HEK293 (cell line): ENCODE measurements around the gene COL12A1.

ENCODE experiments used
- CTCF ChIA-PET: fragments of 350-600 bp; formaldehyde crosslinking; extraction: SDS; loops from one replicate; lab custom pipeline; 2021; ENCODE audit warnings: antibody characterized with exemption; lab: Yijun Ruan, JAX
- POLR2A ChIA-PET: fragments of 300-600 bp; formaldehyde crosslinking; extraction: SDS; loops from one replicate; lab custom pipeline; 2020; ENCODE audit warnings: antibody characterized with exemption, inconsistent platforms; lab: Yijun Ruan, JAX
- H3K27ac ChIP-seq: fragments of 200-500 bp; sonication (Bioruptor generic); 2 replicates; pipeline ENCODE4 v1.5.1; 2014; ENCODE audit warnings: low read depth, low read length, control low read depth, inconsistent platforms; ENCODE audit errors: extremely low read depth
- H3K36me3 ChIP-seq, 2 experiments: fragments of 200-500 bp in 1 of 2; sonication (Bioruptor generic) in 1 of 2; 1 replicate in 1 of 2; 2 replicates in 1 of 2; pipeline ENCODE4 v1.5.1; 2014 to 2017; ENCODE audit warnings: inconsistent platforms in 2 of 2, low read length in 2 of 2; ENCODE audit not compliant: control insufficient read depth in 2 of 2, insufficient read depth in 1 of 2
- H3K4me1 ChIP-seq: fragments of 200-500 bp; sonication (Bioruptor generic); 2 replicates; pipeline ENCODE4 v1.5.1; 2014; ENCODE audit warnings: mild to moderate bottlenecking, low read length, inconsistent platforms; ENCODE audit not compliant: control insufficient read depth, insufficient read depth
- H3K4me3 ChIP-seq: 2 replicates; pipeline ENCODE4 v1.5.1; 2011; ENCODE audit warnings: low read depth, mild to moderate bottlenecking, control low read depth, low read length, moderate library complexity
- H3K9me3 ChIP-seq: fragments of 200-500 bp; sonication (Bioruptor generic); 2 replicates; pipeline ENCODE4 v1.5.1; 2014; ENCODE audit warnings: low read depth, low read length, inconsistent platforms; ENCODE audit not compliant: control insufficient read depth, insufficient read depth
- KLF17 ChIP-seq: fragments of 450-650 bp; formaldehyde crosslinking; IDR thresholded peaks from 2 replicates; pipeline ENCODE4 v1.5.1; 2016; ENCODE audit warnings: missing biosample characterization, missing genetic modification characterization
- SALL2 ChIP-seq: fragments of 450-650 bp; formaldehyde crosslinking; IDR thresholded peaks from 2 replicates; pipeline ENCODE4 v1.5.0; 2017; ENCODE audit warnings: missing biosample characterization, mild to moderate bottlenecking, missing genetic modification characterization, borderline replicate concordance
- SETDB1 ChIP-seq: IDR thresholded peaks from one replicate; pipeline ENCODE4 v1.6.1; 2017; ENCODE audit warnings: mild to moderate bottlenecking, low read length, moderate library complexity, mixed read lengths; ENCODE audit not compliant: insufficient read length
- TCF7L2 ChIP-seq: IDR thresholded peaks from 2 replicates; pipeline ENCODE4 v1.6.1; 2011; ENCODE audit warnings: low read depth, mild to moderate bottlenecking, inconsistent platforms, low read length, moderate library complexity, borderline replicate concordance
- ZBTB10 ChIP-seq: fragments of 450-650 bp; formaldehyde crosslinking; IDR thresholded peaks from 2 replicates; pipeline ENCODE4 v1.5.1; 2016; ENCODE audit warnings: missing biosample characterization, missing genetic modification characterization
- ZBTB48 ChIP-seq: fragments of 450-650 bp; formaldehyde crosslinking; IDR thresholded peaks from 2 replicates; pipeline ENCODE4 v1.5.1; 2016; ENCODE audit warnings: missing biosample characterization, missing genetic modification characterization
- ZBTB49 ChIP-seq: fragments of 450-650 bp; formaldehyde crosslinking; IDR thresholded peaks from 2 replicates; pipeline ENCODE4 v1.5.1; 2016; ENCODE audit warnings: missing biosample characterization, missing genetic modification characterization, low read depth
- ZNF16 ChIP-seq: fragments of 450-650 bp; formaldehyde crosslinking; IDR thresholded peaks from 2 replicates; pipeline ENCODE4 v1.5.1; 2016; ENCODE audit warnings: low read depth, missing biosample characterization, missing genetic modification characterization
- ZNF202 ChIP-seq: fragments of 450-650 bp; formaldehyde crosslinking; IDR thresholded peaks from 2 replicates; pipeline ENCODE4 v1.5.1; 2016; ENCODE audit warnings: missing biosample characterization, missing genetic modification characterization, borderline replicate concordance
- ZNF223 ChIP-seq: fragments of 450-650 bp; formaldehyde crosslinking; IDR thresholded peaks from 2 replicates; pipeline ENCODE4 v1.5.1; 2016; ENCODE audit warnings: missing biosample characterization, missing genetic modification characterization
- ZNF239 ChIP-seq: fragments of 450-650 bp; formaldehyde crosslinking; IDR thresholded peaks from 2 replicates; pipeline ENCODE4 v1.5.1; 2016; ENCODE audit warnings: missing biosample characterization, missing genetic modification characterization
- ZNF423 ChIP-seq: fragments of 450-650 bp; formaldehyde crosslinking; IDR thresholded peaks from 2 replicates; pipeline ENCODE4 v1.5.1; 2016; ENCODE audit warnings: missing biosample characterization, missing genetic modification characterization
- ZNF510 ChIP-seq: fragments of 450-650 bp; formaldehyde crosslinking; IDR thresholded peaks from 2 replicates; pipeline ENCODE4 v1.5.1; 2018; ENCODE audit warnings: mild to moderate bottlenecking, missing genetic modification characterization, missing biosample characterization; ENCODE audit not compliant: insufficient replicate concordance
- ZNF621 ChIP-seq: fragments of 450-650 bp; formaldehyde crosslinking; IDR thresholded peaks from 2 replicates; pipeline ENCODE4 v1.5.1; 2017; ENCODE audit warnings: missing biosample characterization, missing genetic modification characterization
- ZNF660 ChIP-seq: fragments of 450-650 bp; IDR thresholded peaks from 2 replicates; pipeline ENCODE4 v1.5.1; 2018; ENCODE audit warnings: missing biosample characterization, mild to moderate bottlenecking, missing genetic modification characterization
- ZNF837 ChIP-seq: fragments of 450-650 bp; formaldehyde crosslinking; IDR thresholded peaks from 2 replicates; pipeline ENCODE4 v1.5.1; 2016; ENCODE audit warnings: missing biosample characterization, missing genetic modification characterization
- ZNF843 ChIP-seq: fragments of 450-650 bp; formaldehyde crosslinking; IDR thresholded peaks from 2 replicates; pipeline ENCODE4 v1.5.1; 2016; ENCODE audit warnings: missing biosample characterization, missing genetic modification characterization
- ZSCAN4 ChIP-seq: fragments of 450-650 bp; formaldehyde crosslinking; IDR thresholded peaks from 2 replicates; pipeline ENCODE4 v1.5.1; 2017; ENCODE audit warnings: missing biosample characterization, missing genetic modification characterization
- TF ChIP-seq, protein P1 (sequence below): fragments of 450-650 bp; formaldehyde crosslinking; IDR thresholded peaks from 2 replicates; pipeline ENCODE4 v1.5.1; 2017; ENCODE audit warnings: missing biosample characterization, missing genetic modification characterization

The COL12A1 gene

DNA sequence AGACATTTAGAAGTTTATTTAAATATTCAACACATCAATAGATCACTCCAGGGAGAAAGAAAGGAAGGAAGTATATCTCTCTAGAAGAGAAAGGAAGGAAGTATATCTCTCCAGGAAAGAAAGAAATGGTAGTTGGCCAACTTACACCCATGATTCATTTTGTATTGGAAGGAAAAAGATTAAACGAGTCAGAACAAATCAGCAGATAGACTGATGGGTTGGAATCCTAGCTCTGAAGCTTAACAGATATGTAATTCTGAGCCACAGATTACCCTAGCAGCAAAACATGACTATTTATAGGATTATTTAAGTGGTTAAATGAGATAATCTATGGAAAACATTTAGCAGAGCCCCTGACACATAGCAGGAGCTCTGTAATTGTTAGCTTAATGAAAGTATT lies 27.1 kb downstream of the COL12A1 start:
- CTCF ChIA-PET = interaction anchor here (0.7 to 1.3 kb wide), 2 partner anchors 26 to 1048 kb away, joined by 3 to 8 read pairs; no protein-coding TSS in a partner anchor
- Histone ChIP-seq H3K36me3 (no peaks in the 10 kb centered on the region), H3K27ac (no peak overlapping the region), H3K9me3 (no peaks in the 10 kb centered on the region), H3K4me1 (no peaks in the 10 kb centered on the region), H3K4me3 (no peak overlapping the region)
- POLR2A ChIA-PET = no interaction called here
- TF ChIP-seq ZSCAN4 (tag by site-specific recombination) (no peak), ZBTB10 (no peak), SALL2 (no peak), ZNF223 (tag by site-specific recombination) (no peak), ZNF202 (tag by site-specific recombination) (no peak), ZNF660 (tag by site-specific recombination) (no peak), ZNF239 (tag by site-specific recombination) (no peak), ZNF843 (tag by site-specific recombination) (no peak), ZNF837 (tag by site-specific recombination) (no peak), SETDB1 (no peak), ZNF510 (tag by site-specific recombination) (no peak), TCF7L2 (no peak), ZNF621 (tag by site-specific recombination) (no peak), ZBTB49 (tag by site-specific recombination) (no peak), ZNF16 (no peak), ZNF423 (tag by site-specific recombination) (no peak), ZBTB48 (tag by site-specific recombination) (no peak), KLF17 (tag by site-specific recombination) (no peak)
- TF ChIP-seq, protein P1, sequence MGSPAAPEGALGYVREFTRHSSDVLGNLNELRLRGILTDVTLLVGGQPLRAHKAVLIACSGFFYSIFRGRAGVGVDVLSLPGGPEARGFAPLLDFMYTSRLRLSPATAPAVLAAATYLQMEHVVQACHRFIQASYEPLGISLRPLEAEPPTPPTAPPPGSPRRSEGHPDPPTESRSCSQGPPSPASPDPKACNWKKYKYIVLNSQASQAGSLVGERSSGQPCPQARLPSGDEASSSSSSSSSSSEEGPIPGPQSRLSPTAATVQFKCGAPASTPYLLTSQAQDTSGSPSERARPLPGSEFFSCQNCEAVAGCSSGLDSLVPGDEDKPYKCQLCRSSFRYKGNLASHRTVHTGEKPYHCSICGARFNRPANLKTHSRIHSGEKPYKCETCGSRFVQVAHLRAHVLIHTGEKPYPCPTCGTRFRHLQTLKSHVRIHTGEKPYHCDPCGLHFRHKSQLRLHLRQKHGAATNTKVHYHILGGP (tag by site-specific recombination) = no peak
